HG02943 (cell line): ENCODE results near the gene ATP11A.

ENCODE experiments used
- ATAC-seq: cut with Tn5 transposase; IDR thresholded peaks from one replicate; pipeline ENCODE4 v1.9.1; 2021; ENCODE audit warnings: mild to moderate bottlenecking, low read depth, moderate library complexity; ENCODE audit not compliant: unreplicated experiment

The ATP11A gene

GRCh38 chr13:112735791-112736190 lies 46.0 kb downstream of the ATP11A start:
- ATAC-seq: no peak

GRCh38 chr13:112737294-112737693 lies 47.5 kb downstream of the ATP11A start:
- ATAC-seq: no peak

GRCh38 chr13:112738606-112739005 lies 48.8 kb downstream of the ATP11A start:
- ATAC-seq: no peak

GRCh38 chr13:112740502-112741131 lies 50.8 kb downstream of the ATP11A start:
- no peak for ATAC-seq

- ATAC-seq: no peak
These were observed 51.4 kb downstream of the ATP11A start for GRCh38 chr13:112741185-112741755.

GRCh38 chr13:112741835-112742570 lies 52.2 kb downstream of the ATP11A start:
- ATAC-seq: no peak

- ATAC-seq: no peak
These were observed 52.7 kb downstream of the ATP11A start for GRCh38 chr13:112742583-112742982.

GRCh38 chr13:112743451-112744167 lies 53.8 kb downstream of the ATP11A start:
- ATAC-seq: no peak

- ATAC-seq: no peak
These were observed 54.6 kb downstream of the ATP11A start for GRCh38 chr13:112744168-112745021.

GRCh38 chr13:112746044-112746443 lies 56.2 kb downstream of the ATP11A start:
- no peak for ATAC-seq

- no peak for ATAC-seq
These were observed 57.4 kb downstream of the ATP11A start for GRCh38 chr13:112747256-112747655.

- no peak for ATAC-seq
These were observed 59.3 kb downstream of the ATP11A start for GRCh38 chr13:112748947-112749735.

GRCh38 chr13:112750570-112750969 lies 60.7 kb downstream of the ATP11A start:
- ATAC-seq: no peak

GRCh38 chr13:112751617-112752016 lies 61.8 kb downstream of the ATP11A start:
- no peak for ATAC-seq

GRCh38 chr13:112752211-112752610 lies 62.4 kb downstream of the ATP11A start:
- no peak for ATAC-seq

- no peak for ATAC-seq
These were observed 63.1 kb downstream of the ATP11A start for GRCh38 chr13:112752711-112753541.

GRCh38 chr13:112753833-112754232 lies 64.0 kb downstream of the ATP11A start:
- no peak for ATAC-seq

- ATAC-seq: no peak
These were observed 64.6 kb downstream of the ATP11A start for GRCh38 chr13:112754281-112755025.
